Measurements from ENCODE around the gene CRYBG2. TPM values are rescaled to one million over a fixed set of nuclear protein-coding genes. Genes with fewer than 3 reads are reported as not detected.

Gene CRYBG2
- total and polyA plus RNA-seq, 10 of the 15 experiments (the other 5 are each of a cell fraction or from before 2014, with no cell fraction given), result 0.03 to 1.2 (median 0.11) TPM; not detected in 4

GRCh38 chr1:26306290-26307229 lies 47.4 kb downstream of the CRYBG2 start, which contains the start of gene UBXN11 (continued):
- no peak for TF ChIP-seq USF1 (IDR thresholded peaks at IDR 0.05; ENCODE audit: borderline replicate concordance, extremely low read length, insufficient read depth, low read depth, low read length)
- TF ChIP-seq SREBF2 (IDR thresholded peaks at IDR 0.05; ENCODE audit: low read length), result no peak
- TF ChIP-seq MEF2A (IDR thresholded peaks at IDR 0.05; ENCODE audit: insufficient read depth, low read depth, low read length), result no peak
- peak; percentile 99 for TF ChIP-seq YY1 (IDR thresholded peaks at IDR 0.05; ENCODE audit: low read depth, low read length)
- TF ChIP-seq RUNX3 (IDR thresholded peaks at IDR 0.05; ENCODE audit: low read length), result no peak
- peak; percentile 79 for TF ChIP-seq E2F4 (IDR thresholded peaks at IDR 0.05; ENCODE audit: low read depth, low read length)
- TF ChIP-seq RFX5 (IDR thresholded peaks at IDR 0.05; ENCODE audit: low read depth, low read length), result peak; percentile 84
- TF ChIP-seq PKNOX1 (IDR thresholded peaks at IDR 0.05), result no peak
- no peak for TF ChIP-seq SMARCA5 (IDR thresholded peaks at IDR 0.05)
- no peak for TF ChIP-seq WRNIP1 (IDR thresholded peaks at IDR 0.05; ENCODE audit: borderline replicate concordance, low read depth, low read length)
- no peak for TF ChIP-seq BACH1 (IDR thresholded peaks at IDR 0.05; ENCODE audit: borderline replicate concordance)
- TF ChIP-seq RELB (IDR thresholded peaks at IDR 0.05; ENCODE audit: low read depth), result peak; percentile 41; the same call in 1 of the 2 replicates
- TF ChIP-seq E4F1 (IDR thresholded peaks at IDR 0.05; ENCODE audit: borderline replicate concordance, partially characterized antibody), result no peak
- TF ChIP-seq NKRF (conservative IDR thresholded peaks at IDR 0.05), result peak; percentile 98
- no peak for TF ChIP-seq MLLT1 (IDR thresholded peaks at IDR 0.05)
- peak; percentile 66 for TF ChIP-seq POLR2A (IDR thresholded peaks at IDR 0.05; ENCODE audit: low read depth, low read length)
- TF ChIP-seq IKZF1 (conservative IDR thresholded peaks at IDR 0.05), result no peak; the same call in none of the 2 replicates
- TF ChIP-seq NBN (IDR thresholded peaks at IDR 0.05), result peak; percentile 33; the same call in 1 of the 2 replicates

Data from GM12878 (cell line).